Myocyte (in vitro differentiated cells): Measurements from ENCODE around the gene CCL16. TPM values are rescaled to one million over a fixed set of nuclear protein-coding genes. Genes with fewer than 3 reads are reported as not detected.
"Not testable (repeated sequence)": the region's sequence is repeated elsewhere in the genome, so short reads cannot be mapped to it uniquely, and the experiment has no call there.

Experiments
- DNase-seq: peaks from one replicate; pipeline ENCODE4 v3.0.0-alpha.2; 2012; ENCODE audit warnings: low read depth
- total RNA-seq: library from RNA; depleted of rRNA; stranded (reverse); fragments of >200 nt; gene quantifications from 2 replicates; pipeline ENCODE4 v1.2.3, GENCODE V29; 2014

Gene CCL16
- total RNA-seq, 1 donor from 2014 or later: not detected

GRCh38 chr17:35938492-35938891 lies 42.8 kb downstream of the CCL16 start:
- DNase-seq: not testable (repeated sequence)

GRCh38 chr17:35936063-35936462 lies 45.2 kb downstream of the CCL16 start:
- no peak for DNase-seq

- DNase-seq: no peak
Measured at GRCh38 chr17:35934760-35935159, 46.5 kb downstream of the CCL16 start.

GRCh38 chr17:35932586-35932985 lies 48.7 kb downstream of the CCL16 start:
- DNase-seq: no peak

- no peak for DNase-seq
Measured at GRCh38 chr17:35931794-35932425, 49.4 kb downstream of the CCL16 start.

- peak; percentile 40 for DNase-seq
Measured at GRCh38 chr17:35930211-35931065, 50.9 kb downstream of the CCL16 start, which contains the start of gene RDM1. Gene RDM1 (minus strand): TSS chr17:35930773. CDS start chr17:35930727, 46 bp downstream.

- DNase-seq: no peak
Measured at GRCh38 chr17:35927714-35928113, 53.6 kb downstream of the CCL16 start.

Other genes starting within 250 kb of the CCL16 start
- gene RASL10B, start 249.9 kb downstream of the CCL16 start, total RNA-seq: 1.1 and 1.3 TPM in 2 replicates
- gene GAS2L2, start 228.3 kb downstream of the CCL16 start, total RNA-seq: 0.08 TPM in 1 of 2 replicates, not detected in the other
- gene C17orf50, start 220.6 kb downstream of the CCL16 start, total RNA-seq: not detected in 2 replicates
- gene MMP28, start 185.9 kb downstream of the CCL16 start, total RNA-seq: 0.42 and 0.99 TPM in 2 replicates
- 25.1 and 25.7 TPM in 2 replicates for gene TAF15, start 172.0 kb downstream of the CCL16 start, total RNA-seq
- gene HEATR9, start 112.6 kb downstream of the CCL16 start, total RNA-seq: not detected in 2 replicates
- gene CCL5, start 101.1 kb downstream of the CCL16 start, total RNA-seq: 0.11 and 0.62 TPM in 2 replicates
- gene RDM1, start 50.7 kb downstream of the CCL16 start, total RNA-seq: not detected in 2 replicates
- gene LYZL6, start 37.8 kb downstream of the CCL16 start, total RNA-seq: not detected in 2 replicates
- not detected in 2 replicates for gene CCL14, start 5.2 kb upstream of the CCL16 start, total RNA-seq
- gene CCL15, start 20.1 kb upstream of the CCL16 start, total RNA-seq: not detected in 2 replicates
- gene CCL23, start 36.5 kb upstream of the CCL16 start, total RNA-seq: not detected in 2 replicates
- gene CCL18, start 82.8 kb upstream of the CCL16 start, total RNA-seq: not detected in 2 replicates
- 1.5 TPM in 1 of 2 replicates, not detected in the other for gene CCL3, start 108.6 kb upstream of the CCL16 start, total RNA-seq
- gene CCL4, start 122.3 kb upstream of the CCL16 start, total RNA-seq: not detected in 2 replicates
- 2.2 and 2.4 TPM in 2 replicates for gene TBC1D3B, start 195.1 kb upstream of the CCL16 start, total RNA-seq
- not detected in 2 replicates for gene CCL3L1, start 215.3 kb upstream of the CCL16 start, total RNA-seq
- gene CCL4L2, start 229.6 kb upstream of the CCL16 start, total RNA-seq: not detected in 2 replicates